ENCODE measurements around the gene CAPN8.

CAPN8 gene

GRCh38 chr1:223634423-223634822, 31.1 kb downstream of the CAPN8 start:
- no peak overlapping the region for H3K4me3 ChIP-seq (replicated peaks in 1 of 2; ENCODE audit: low read depth in 2 of 2, low read length in 2 of 2)
- no peak for DNase-seq (ENCODE audit: low read depth in 2 of 2)
- TF ChIP-seq CTCF (IDR thresholded peaks at IDR 0.05; ENCODE audit: low read depth, low read length): no peak

- H3K4me3 ChIP-seq (replicated peaks in 1 of 2; ENCODE audit: low read depth in 2 of 2, low read length in 2 of 2): no peak overlapping the region
- no peak for DNase-seq (ENCODE audit: low read depth in 2 of 2)
- no peak for TF ChIP-seq CTCF (IDR thresholded peaks at IDR 0.05; ENCODE audit: low read depth, low read length)
Measured at GRCh38 chr1:223631956-223632355, 33.5 kb downstream of the CAPN8 start.

- H3K4me3 ChIP-seq (replicated peaks in 1 of 2; ENCODE audit: low read depth in 2 of 2, low read length in 2 of 2): no peak overlapping the region
- DNase-seq (ENCODE audit: low read depth in 2 of 2): no peak
- TF ChIP-seq CTCF (IDR thresholded peaks at IDR 0.05; ENCODE audit: low read depth, low read length): no peak
Measured at GRCh38 chr1:223631473-223631872, 34.0 kb downstream of the CAPN8 start.

GRCh38 chr1:223629126-223629457, 36.4 kb downstream of the CAPN8 start:
- DNase-seq (ENCODE audit: low read depth in 2 of 2): no peak
- H3K4me3 ChIP-seq (replicated peaks in 1 of 2; ENCODE audit: low read depth in 2 of 2, low read length in 2 of 2): no peak overlapping the region
- no peak for TF ChIP-seq CTCF (IDR thresholded peaks at IDR 0.05; ENCODE audit: low read depth, low read length)

GRCh38 chr1:223628233-223629125, 37.0 kb downstream of the CAPN8 start:
- TF ChIP-seq CTCF (IDR thresholded peaks at IDR 0.05; ENCODE audit: low read depth, low read length): peak; percentile 55
- H3K4me3 ChIP-seq (replicated peaks in 1 of 2; ENCODE audit: low read depth in 2 of 2, low read length in 2 of 2): no peak overlapping the region
- peak; percentile 27 to 31 for DNase-seq (ENCODE audit: low read depth in 2 of 2)

GRCh38 chr1:223622132-223622842, 43.2 kb downstream of the CAPN8 start:
- DNase-seq (ENCODE audit: low read depth in 2 of 2): no peak
- TF ChIP-seq CTCF (IDR thresholded peaks at IDR 0.05; ENCODE audit: low read depth, low read length): no peak
- no peak overlapping the region for H3K4me3 ChIP-seq (replicated peaks in 1 of 2; ENCODE audit: low read depth in 2 of 2, low read length in 2 of 2)

Data from cardiac fibroblast (primary cell).